Stomach smooth muscle (tissue), 2 donors: ENCODE results near the gene GTPBP2.
"Not testable (repeated sequence)": the region's sequence is repeated elsewhere in the genome, so short reads cannot be mapped to it uniquely, and the experiment has no call there.

Experiments
- H3K27ac ChIP-seq: one replicate; pipeline ENCODE4 v1.7.0; 2013; ENCODE audit warnings: mild to moderate bottlenecking, low read length, inconsistent platforms
- H3K27me3 ChIP-seq, 2 donors: one replicate each; pipeline ENCODE4 v1.7.0; 2013; ENCODE audit warnings: low read length in 2 of 2; ENCODE audit not compliant: insufficient read depth in 2 of 2, control insufficient read depth in 1 of 2
- H3K36me3 ChIP-seq, 2 donors: one replicate each; pipeline ENCODE4 v1.7.0; 2013; ENCODE audit warnings: low read length in 2 of 2; ENCODE audit not compliant: control insufficient read depth in 2 of 2, insufficient read depth in 2 of 2
- H3K4me1 ChIP-seq: one replicate; pipeline ENCODE4 v1.7.0; 2013; ENCODE audit warnings: low read length; ENCODE audit not compliant: control insufficient read depth, insufficient read depth
- H3K4me3 ChIP-seq, 2 donors: one replicate each; pipeline ENCODE4 v1.7.0; 2013; ENCODE audit warnings: low read length in 2 of 2
- H3K9ac ChIP-seq, 2 donors: one replicate each; pipeline ENCODE4 v1.7.0; 2013; ENCODE audit warnings: low read length in 2 of 2, mild to moderate bottlenecking in 1 of 2
- H3K9me3 ChIP-seq, 2 donors: one replicate each; pipeline ENCODE4 v1.7.0; 2013; ENCODE audit warnings: low read length in 2 of 2; ENCODE audit not compliant: control insufficient read depth in 2 of 2
- donor health status: healthy.
- donor health status: Pancreatic carcinoma.

The GTPBP2 gene

DNA sequence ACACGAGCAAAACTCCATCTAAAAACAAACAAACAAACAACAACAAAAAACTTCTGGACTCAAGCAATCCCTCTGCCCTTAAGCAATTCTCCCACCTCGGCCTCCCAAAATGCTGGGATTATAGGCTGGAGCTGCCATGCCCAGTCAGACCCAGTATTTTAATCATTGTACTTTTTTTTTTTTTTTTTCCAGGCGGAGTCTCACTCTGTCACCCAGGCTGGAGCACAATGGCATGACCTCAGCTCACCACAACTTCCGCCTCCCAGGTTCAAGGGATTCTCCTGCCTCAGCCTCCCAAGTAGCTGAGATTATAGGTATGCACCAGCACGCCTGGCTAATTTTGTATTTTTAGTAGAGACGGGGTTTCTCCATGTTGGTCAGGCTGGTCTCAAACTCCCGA lies 3.9 kb upstream of the GTPBP2 start:
- H3K36me3 ChIP-seq, H3K27ac ChIP-seq, H3K27me3 ChIP-seq, H3K9ac ChIP-seq, H3K9me3 ChIP-seq, H3K4me3 ChIP-seq: not testable (repeated sequence)
- H3K4me1 ChIP-seq, result peaks cover 31% of the 10 kb centered on the region

DNA sequence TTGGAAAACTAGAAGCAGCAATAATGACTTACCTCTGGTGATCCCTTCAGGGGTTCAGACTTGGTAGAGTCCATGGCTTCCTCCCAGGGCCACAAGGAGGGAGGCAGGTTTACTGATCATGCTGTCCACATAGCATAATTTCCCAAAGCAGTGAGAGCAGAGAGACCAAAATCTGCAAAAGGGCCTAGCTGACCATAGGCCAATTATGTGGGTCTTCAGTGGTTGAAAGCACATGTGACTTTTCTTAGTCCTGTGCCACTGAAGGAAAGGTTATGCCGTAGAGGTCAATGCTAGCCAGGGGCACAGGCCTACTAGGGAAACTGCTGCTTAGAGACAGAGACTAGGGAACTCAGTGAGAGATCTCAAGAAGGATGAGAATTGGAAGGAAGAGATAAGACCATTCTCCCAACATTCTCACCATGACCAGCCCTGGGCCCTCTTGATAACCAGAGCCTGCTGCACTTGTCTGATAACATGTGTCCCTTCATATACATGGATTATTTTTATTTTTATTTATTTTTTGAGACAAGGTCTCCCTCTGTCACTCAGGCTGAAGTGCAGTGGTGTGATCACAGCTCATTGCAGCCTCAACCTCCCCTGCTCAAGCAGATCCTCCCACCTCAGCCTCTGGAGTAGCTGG lies 2.0 kb upstream of the GTPBP2 start:
- no peak overlapping the region for H3K27ac ChIP-seq
- H3K4me1 ChIP-seq, result peaks cover 29% of the 10 kb centered on the region
- no peaks in the 10 kb centered on the region for H3K9me3 ChIP-seq
- H3K9ac ChIP-seq, result no peak overlapping the region
- H3K27me3 ChIP-seq, result no peaks in the 10 kb centered on the region
- H3K4me3 ChIP-seq, result no peak overlapping the region
- peaks cover 0 to 2% of the 10 kb centered on the region in 2 donors for H3K36me3 ChIP-seq

DNA sequence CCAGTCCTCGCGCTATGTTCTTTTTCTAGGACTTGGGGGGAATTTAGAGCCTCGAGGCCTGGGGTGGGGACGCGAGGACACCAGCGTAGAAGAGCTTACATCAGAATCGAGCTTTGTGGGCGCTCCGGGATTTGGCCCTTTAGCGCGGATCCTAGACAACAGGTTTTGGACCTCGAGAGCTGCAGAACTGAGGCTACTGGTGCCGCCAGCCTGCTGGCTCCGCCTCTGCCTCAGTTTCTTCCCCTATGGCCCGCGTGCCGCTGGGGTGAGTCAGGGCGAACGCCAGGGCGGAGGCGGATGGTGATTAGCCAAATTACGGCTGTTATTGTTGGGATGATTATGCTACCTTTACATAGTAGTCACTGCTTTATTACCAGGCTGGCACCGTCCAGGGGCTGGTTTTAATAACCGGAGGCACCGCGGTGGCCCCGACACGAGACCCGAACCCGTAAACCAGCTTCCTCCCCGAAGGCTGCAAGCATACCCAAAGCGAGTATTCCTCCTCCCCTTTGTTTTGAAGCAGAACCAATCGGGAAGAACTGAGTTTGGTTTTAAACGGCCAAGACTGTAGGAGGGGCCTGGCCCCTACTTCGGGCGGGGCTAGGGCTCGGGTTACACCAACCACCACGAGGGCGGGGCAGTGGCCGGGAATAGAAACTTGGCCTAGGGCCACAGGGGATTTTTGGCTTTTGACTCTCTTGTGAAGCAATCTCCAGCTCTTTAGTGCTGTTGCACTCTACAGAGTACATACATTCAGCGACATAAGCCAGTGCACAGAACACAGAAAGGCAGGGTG lies 639 bp upstream of the GTPBP2 start:
- Histone ChIP-seq H3K9me3 (no peaks in the 10 kb centered on the region), H3K4me3 (peak overlapping the region; percentile 90 to 97), H3K9ac (peak overlapping the region; percentile 88 to 93), H3K27ac (peak overlapping the region; percentile 96), H3K4me1 (peaks cover 24% of the 10 kb centered on the region), H3K27me3 (no peaks in the 10 kb centered on the region), H3K36me3 (peaks cover 12% of the 10 kb centered on the region in 2 donors)

DNA sequence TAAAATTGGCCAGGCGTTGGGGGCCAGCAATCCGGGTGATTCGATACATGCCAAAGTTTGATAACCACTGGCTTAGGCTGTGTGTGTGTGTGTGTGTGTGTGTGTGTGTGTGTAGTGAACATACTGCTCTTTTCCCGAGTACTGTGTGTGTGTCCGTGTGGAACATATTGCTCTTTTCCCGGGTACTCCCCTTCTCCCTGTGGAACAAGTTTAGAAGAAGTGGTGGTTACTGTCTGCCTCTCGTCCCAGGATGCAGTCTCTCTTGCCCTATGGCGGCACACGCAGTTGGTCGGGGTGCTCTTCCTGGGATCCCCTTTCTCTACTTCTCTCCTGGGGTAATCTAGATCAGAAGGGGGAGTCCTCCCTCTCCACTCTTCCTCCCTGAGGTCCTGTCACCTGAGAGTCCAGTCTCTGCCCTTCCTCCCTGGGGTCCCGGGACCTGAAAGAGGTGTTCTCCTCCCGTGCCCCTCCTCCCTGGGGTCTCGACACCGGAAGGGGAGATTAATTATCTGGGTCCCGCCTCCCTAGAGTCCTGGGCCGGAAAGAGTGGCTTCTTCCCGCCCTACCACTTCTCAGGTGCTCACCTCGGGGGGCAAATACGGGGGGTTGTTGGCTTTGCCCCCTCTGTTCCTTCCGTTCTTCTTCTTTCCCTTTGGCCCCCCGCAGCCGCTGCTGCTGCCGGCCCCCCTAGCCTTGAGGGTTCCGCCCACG lies 516 bp downstream of the GTPBP2 start:
- peak overlapping the region; percentile 82 to 97 for H3K4me3 ChIP-seq
- H3K36me3 ChIP-seq, result peaks cover 22 to 23% of the 10 kb centered on the region in 2 donors
- peaks cover 27% of the 10 kb centered on the region for H3K4me1 ChIP-seq
- H3K27me3 ChIP-seq, result no peaks in the 10 kb centered on the region
- no peaks in the 10 kb centered on the region for H3K9me3 ChIP-seq
- peak overlapping the region; percentile 82 for H3K27ac ChIP-seq
- H3K9ac ChIP-seq, result peak overlapping the region; percentile 79 to 94

DNA sequence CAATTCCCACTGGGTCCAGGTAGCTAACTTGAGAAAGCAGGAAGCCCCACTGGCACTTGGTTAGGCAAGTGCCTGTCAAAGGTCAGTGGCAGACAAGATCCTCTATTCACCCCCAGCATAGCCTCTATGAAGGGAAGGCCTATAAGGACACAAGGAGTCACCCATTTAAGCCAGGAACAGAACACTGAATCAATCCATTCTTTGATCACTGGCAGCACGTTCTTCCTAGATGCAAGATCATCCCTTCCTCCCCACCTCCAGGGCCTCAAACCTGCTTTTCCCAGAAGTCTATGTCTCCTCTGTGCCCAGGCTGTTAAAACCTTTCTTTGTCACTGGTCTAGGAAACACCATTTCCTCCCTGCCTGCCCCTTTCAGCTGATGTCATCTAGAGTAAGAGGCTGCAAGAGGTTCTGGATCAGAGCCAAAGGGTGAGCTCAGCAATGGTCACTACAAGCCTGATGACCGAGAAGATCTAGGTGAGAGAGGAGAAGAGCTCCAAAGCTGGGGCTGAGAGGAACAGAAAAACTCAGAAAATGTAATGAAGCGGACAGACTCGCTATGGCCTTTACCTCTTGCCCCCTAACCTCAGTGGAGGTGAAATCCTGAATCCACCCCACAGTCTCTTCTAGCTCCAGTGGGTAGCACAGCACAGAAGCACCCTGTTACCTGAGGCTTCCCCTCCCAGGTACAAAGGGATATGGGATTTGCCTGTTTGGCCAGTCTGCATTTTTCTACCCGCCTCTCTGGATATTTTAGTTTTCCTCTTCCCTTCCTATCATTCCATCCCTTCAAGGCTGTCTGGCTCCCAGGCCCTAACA lies 1.8 kb downstream of the GTPBP2 start:
- Histone ChIP-seq H3K36me3 (peaks cover 31 to 34% of the 10 kb centered on the region in 2 donors), H3K9ac (peak overlapping the region in 1 of 2 donors; percentile 58), H3K27ac (peak overlapping the region; percentile 49), H3K4me3 (peak overlapping the region in 1 of 2 donors; percentile 17), H3K4me1 (peaks cover 27% of the 10 kb centered on the region), H3K27me3 (no peaks in the 10 kb centered on the region), H3K9me3 (no peaks in the 10 kb centered on the region)

DNA sequence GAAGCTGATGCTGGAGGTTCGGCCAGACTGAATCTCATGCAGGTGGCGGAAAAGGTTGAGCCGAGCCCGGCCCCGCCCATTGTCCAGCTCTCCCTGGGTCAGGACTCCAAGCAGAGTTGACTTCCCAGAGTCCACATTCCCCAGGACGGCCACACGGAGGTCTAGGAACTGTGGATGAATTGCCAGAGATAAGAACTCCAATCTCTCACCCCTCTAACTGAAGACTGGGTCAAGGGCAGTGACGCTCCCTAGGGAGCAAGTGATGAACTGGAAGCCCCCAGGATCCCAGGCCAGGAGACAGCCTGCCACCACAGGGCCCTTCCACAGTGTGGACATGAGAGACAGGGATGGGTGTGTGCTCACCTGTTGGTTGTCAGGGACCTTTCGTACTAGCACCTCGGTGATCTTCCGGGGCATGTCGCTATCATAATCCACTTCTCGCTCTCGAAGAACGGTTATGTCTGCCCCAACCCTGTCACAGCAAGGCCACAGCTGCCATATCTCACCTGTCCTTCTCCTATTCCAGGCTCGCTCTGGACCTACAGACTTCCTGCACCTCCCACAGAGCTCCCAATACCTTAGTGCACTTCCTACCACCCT lies 3.6 kb downstream of the GTPBP2 start:
- Histone ChIP-seq H3K36me3 (peaks cover 48 to 52% of the 10 kb centered on the region in 2 donors), H3K9ac (no peak overlapping the region), H3K9me3 (no peaks in the 10 kb centered on the region), H3K27ac (no peak overlapping the region), H3K27me3 (no peaks in the 10 kb centered on the region), H3K4me1 (peaks cover 27% of the 10 kb centered on the region), H3K4me3 (no peak overlapping the region)

DNA sequence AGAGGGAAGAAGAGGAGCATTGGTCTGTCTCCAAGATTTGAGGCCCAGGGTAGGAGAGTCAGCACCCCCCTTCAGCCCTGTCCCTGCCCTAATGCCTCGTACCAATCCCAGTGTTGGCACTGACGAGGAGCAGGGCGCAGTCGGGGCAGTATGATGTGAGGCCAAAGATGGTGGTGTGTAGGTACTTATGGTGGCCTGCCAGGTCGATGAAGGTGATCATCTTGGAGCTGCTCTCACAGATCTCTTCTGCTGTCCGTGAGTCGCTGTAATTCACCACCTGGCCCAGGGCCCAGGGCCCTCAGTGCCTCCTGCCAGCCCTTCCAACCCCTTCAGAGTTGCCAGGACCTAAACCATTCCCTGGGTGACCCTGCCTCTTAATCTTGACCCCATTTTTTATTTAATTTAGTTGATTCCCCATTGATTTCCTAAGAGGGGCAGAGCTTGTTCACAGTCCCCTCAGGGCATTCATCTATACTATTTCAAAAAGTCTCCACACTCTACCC lies 4.2 kb downstream of the GTPBP2 start:
- Histone ChIP-seq H3K4me1 (peaks cover 21% of the 10 kb centered on the region), H3K4me3 (no peak overlapping the region), H3K36me3 (peaks cover 49 to 55% of the 10 kb centered on the region in 2 donors), H3K9me3 (no peaks in the 10 kb centered on the region), H3K9ac (no peak overlapping the region), H3K27ac (no peak overlapping the region), H3K27me3 (no peaks in the 10 kb centered on the region)

DNA sequence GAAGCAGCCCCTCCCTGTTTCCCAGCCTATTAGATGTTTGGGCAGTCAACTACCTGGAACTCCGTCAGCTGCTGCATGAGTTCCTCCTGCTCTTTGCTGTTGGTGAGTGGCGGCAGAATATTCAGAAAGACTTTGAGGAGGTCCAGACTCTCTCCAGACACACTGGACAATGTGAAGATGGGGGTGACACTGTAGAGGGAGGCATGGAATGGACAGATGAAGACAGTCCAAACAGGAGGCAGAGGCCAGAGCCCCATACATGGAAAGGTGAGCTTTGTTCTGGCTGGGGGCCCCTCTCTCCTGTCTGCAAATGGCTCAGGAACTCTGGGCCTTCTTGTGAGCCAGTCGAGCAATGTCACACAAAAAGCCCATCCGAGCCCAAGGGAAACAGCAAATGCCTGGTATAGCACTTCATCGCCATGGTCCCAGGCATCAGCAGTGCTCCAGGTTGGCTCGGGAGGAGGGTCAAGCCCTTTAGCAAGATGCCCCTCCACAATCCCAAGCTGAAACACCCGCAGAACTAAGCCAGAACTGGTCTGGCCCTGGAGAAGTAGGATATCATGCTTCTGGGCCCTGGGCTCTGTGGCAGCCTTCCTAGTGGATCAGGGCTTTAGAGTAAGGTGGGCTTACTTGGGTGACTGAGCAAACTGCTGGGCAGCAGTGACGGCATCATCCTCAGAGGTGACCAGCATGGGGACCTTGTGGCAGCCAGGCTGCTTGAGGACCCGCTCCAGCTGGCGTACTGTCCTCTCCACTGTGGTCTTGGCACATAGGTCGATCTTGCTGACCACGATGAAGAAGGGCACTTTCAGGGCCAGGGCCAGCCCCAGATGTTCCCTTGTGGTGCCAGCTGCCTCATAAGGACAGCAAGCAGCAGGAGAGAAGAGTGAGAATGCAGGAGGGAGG lies 4.9 kb downstream of the GTPBP2 start:
- H3K27me3 ChIP-seq, result no peaks in the 10 kb centered on the region
- H3K9me3 ChIP-seq, result no peaks in the 10 kb centered on the region
- H3K4me3 ChIP-seq, result no peak overlapping the region
- no peak overlapping the region for H3K27ac ChIP-seq
- peaks cover 49 to 55% of the 10 kb centered on the region in 2 donors for H3K36me3 ChIP-seq
- peaks cover 16% of the 10 kb centered on the region for H3K4me1 ChIP-seq
- no peak overlapping the region for H3K9ac ChIP-seq

DNA sequence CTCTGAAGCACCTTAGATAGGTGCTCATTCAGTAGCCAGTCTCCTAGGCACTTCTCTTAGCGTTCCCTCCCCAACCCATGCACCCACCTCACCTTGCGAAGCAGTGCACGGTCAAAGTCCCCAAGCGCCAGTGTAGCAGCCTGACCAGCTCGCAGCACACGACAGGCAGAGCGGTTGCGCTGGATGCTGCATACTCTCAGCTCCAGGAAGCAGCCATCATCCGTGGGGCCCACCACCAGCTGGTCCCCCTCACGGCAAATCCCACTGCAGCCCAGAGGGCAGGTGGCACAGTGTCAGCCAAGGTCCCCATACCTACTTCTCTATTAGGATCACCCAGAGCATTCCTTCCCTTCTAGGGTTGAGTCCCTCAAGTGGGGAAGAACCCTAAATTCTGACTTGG lies 6.5 kb downstream of the GTPBP2 start:
- H3K4me3 ChIP-seq, result no peak overlapping the region
- no peak overlapping the region for H3K27ac ChIP-seq
- H3K4me1 ChIP-seq, result peaks cover 12% of the 10 kb centered on the region
- no peaks in the 10 kb centered on the region for H3K9me3 ChIP-seq
- H3K9ac ChIP-seq, result no peak overlapping the region
- H3K27me3 ChIP-seq, result no peaks in the 10 kb centered on the region
- H3K36me3 ChIP-seq, result peaks cover 49 to 55% of the 10 kb centered on the region in 2 donors
